Activated CD4-positive, CD25-positive, alpha-beta regulatory T cell treated with anti-CD3 and anti-CD28 coated beads, Interleukin-2, amount 50 U/mL, for 24 hours (primary cell): ENCODE measurements around the gene ANKRD40.
"Not testable (repeated sequence)": the region's sequence is repeated elsewhere in the genome, so short reads cannot be mapped to it uniquely, and the experiment has no call there.

Experiments used
- ATAC-seq, 2 donors: fragments of 150-1000 bp; cut with Tn5 transposase; one replicate each; pipeline ENCODE4 v1.10.0; 2021; ENCODE audit warnings: mild to moderate bottlenecking in 1 of 2, moderate library complexity in 1 of 2

The ANKRD40 gene

DNA sequence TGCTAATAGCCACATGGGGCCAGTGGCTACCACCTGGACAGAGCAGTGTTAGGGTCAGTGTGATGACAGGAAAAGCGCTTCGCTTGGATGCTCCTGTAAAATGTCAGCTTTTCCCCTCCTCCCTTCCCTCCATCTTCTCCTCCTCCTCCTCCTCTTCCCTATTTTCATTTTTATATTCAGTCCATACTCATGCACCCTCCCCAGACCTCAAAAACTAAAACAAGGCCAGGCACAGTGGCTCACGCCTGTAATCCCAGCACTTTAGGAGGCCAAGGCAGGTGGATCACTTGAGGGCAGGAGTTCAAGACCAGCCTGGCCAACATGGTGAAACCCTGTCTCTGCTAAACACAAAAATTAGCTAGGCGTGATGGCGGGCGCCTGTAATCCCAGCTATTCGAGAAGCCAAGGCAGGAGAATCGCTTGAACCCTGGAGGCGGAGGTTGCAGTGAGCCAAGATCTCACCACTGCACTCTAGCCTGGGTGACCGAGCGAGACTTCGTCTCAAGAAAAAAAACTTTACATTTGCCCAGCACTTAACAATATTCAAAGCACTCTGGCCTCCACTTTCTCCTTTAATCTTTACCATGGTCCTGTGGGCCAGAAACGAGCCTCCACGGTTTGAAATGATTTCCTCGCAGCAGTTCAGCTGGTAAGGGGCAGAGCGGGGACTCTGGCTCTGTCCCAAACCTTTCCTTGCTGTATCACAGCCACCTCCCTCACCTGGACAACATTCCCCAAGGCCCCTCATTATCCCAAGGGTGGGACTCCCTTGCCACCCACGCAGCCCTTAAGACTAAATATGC lies 21.8 kb downstream of the ANKRD40 start:
- ATAC-seq: no peak

- ATAC-seq: no peak
Measured at GRCh38 chr17:50685334-50685665, 22.4 kb downstream of the ANKRD40 start.

DNA sequence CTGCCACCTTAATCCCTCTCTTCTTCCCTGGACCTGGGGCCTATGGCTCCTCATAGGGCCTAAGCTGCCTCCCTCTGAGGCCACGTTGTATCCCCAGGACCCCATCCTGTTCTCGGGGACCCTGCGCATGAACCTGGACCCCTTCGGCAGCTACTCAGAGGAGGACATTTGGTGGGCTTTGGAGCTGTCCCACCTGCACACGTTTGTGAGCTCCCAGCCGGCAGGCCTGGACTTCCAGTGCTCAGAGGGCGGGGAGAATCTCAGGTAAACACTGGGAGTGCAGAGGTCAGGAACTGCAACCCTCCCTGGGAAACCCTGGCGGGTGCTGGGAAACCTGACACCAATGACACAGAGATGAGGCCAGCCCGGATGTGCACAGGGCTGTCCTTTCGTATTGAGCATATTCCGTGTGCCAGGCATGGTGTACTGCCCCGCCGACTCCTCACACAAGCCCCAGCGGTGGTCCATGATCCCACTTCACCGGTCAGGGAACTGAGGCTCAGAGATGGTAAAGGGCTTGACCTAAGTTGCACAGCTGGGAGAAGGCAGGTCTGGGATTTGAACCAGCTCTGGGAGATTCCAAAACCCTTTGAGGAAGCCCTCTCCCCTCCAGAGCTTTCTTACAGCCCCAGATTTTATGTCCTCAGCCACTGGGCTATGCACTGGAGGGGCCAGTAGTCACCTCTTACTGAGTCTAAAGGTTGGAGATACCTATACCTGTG lies 22.9 kb downstream of the ANKRD40 start:
- ATAC-seq: no peak

- ATAC-seq: no peak
Measured at GRCh38 chr17:50684288-50684611, 23.5 kb downstream of the ANKRD40 start.

- no peak for ATAC-seq
Measured at GRCh38 chr17:50683434-50684287, 24.1 kb downstream of the ANKRD40 start.

DNA sequence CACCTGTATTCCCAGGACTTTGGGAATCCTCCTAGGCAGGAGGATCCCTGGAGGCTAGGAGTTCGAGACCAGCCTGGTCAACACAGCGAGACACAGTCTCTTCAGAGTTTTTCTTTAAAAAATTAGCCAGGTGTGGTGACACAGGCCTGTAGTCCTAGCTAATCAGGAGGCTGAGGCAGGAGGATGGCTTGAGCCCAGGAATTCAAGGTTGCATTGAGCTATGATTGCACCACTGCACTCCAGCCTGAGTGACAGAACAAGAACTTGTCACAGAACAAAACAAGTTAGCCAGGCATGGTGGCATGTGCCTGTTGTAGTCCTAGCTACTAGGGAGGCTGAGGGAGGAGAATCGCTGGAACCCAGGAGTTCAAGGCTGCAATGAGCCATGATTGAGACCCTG lies 24.8 kb downstream of the ANKRD40 start:
- no peak for ATAC-seq

DNA sequence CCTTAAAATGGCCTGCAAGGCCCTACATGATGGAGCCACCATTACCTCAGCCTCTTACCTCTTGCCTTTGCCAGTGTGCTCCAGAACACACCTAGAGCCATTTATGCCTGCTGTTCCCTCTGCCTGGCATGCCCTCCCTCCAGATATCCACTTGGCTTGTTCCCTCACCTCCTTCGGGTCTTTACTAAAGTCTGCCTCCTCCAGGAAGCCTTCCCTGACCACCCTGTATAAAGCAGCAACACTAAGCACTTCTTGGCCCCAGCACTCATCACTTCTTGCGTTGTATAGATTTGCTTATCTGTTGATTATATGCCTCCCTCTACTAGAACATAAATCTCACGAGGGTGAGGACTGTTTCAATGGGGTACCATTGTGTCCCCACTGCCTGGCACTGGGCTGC lies 25.3 kb downstream of the ANKRD40 start:
- ATAC-seq: no peak

DNA sequence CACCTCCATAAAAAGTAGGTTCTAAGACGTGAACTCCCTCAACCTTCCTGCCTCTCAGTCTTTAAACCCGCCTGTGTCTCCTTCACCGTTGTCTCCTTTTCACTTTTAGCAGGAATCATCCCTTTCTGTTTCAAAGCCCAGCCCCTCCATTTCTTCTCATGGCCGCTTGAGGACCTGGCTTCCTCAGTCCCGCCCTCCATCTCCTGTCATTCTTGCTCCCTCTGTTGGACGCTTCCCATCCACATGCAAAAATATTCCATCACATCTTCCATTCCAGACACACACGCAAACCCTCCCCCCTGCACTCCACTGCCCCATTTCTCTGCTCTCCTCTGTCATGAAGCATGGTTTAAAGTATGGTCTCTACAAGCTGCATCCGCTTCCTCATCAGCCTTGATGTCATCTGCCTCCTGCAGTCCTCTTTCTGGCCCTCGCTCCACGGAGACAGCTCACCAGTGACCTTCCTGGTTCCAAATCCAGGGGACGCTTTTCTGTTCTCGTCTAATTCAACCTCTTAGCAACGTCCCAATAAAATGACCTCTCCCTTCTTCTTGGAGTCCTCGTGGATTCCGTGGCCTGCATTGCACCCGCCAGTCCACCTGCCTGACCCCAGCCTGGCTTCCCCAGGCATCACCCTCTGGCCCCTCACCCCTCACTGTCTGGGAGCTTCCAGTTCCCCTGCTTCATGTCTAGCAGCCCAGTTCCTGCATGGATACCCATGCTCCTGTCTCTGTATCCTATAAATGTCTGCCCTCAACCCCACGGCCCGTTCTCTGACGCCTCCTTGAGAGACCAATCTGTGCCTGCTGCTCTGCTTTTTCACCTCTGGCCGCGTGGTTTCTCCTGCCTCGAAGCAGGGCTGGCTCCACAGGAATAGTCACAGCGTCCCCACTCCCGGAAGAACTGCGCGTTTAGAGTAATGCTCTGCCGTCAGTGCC lies 26.2 kb downstream of the ANKRD40 start:
- no peak for ATAC-seq

DNA sequence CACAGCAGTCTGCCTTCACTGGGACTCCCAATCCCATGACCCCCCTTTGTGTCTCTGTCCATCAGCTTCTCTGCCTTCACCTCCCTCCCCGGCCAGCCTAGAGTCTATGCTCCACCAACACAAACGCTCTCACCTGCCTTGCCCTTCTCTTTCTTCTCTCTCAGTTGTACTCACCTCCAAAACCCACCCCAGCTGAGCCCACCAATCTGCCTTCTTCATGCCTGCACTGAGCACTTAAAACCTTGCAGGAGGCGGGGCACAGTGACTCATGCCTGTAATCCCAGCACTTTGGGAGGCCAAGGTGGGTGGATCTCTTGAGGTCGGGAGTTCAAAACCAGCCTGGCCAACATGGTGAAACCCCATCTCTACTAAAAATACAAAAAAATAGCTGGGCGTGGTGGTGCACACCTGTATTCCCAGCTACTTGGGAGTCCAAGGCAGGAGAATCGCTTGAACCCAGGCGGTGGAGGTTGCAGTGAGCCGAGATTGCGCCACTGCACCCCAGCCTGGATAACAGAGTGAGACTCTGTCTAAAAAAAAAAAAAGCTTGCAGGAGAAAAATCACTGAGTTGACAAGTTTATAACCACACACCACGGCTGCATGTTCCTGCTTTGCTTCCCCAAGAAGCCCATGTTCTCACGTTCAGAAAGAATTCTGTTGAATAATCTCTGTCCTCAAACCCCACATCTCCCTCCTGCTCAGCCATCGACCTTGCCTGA lies 27.0 kb downstream of the ANKRD40 start:
- not testable (repeated sequence) for ATAC-seq

- no peak for ATAC-seq
Measured at GRCh38 chr17:50680126-50680525, 27.6 kb downstream of the ANKRD40 start.

GRCh38 chr17:50679008-50679544 lies 28.6 kb downstream of the ANKRD40 start:
- no peak for ATAC-seq

GRCh38 chr17:50677851-50678375 lies 29.8 kb downstream of the ANKRD40 start:
- no peak for ATAC-seq

DNA sequence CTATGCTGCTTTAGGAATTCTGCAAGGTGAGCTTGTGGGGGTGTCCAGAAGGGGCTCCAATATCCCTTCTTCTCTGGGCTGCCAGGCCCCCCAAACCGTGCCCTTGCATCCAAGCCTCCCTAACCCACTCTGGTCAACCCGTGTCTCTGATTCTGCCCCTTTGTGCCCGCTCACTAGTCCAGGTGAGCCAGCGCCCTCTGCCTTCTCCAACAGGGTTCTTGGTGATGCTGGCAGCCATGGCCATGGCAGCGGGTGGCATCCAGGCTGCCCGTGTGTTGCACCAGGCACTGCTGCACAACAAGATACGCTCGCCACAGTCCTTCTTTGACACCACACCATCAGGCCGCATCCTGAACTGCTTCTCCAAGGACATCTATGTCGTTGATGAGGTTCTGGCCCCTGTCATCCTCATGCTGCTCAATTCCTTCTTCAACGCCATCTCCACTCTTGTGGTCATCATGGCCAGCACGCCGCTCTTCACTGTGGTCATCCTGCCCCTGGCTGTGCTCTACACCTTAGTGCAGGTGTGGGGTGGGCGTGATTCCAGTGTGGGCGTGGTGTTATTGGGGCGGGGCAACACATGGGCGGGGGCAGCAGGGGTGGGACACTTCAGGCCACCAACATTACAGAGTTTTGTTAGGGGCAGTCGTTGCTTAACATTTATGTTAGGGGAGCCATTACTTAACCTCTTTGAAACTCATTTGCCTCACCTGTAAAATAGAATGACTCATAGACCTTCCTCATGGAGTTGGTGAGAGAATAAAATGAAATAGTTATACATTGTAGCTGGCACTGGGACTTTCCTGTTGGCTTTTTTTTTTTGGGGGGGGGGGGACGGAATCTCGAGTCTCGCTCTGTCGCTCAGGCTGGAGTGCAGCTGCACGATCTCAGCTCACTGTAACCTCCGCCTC lies 31.4 kb downstream of the ANKRD40 start:
- ATAC-seq: no peak

GRCh38 chr17:50675627-50676026 lies 32.1 kb downstream of the ANKRD40 start:
- no peak for ATAC-seq

- no peak for ATAC-seq
Measured at GRCh38 chr17:50675190-50675589, 32.5 kb downstream of the ANKRD40 start.

GRCh38 chr17:50672831-50673551 lies 34.7 kb downstream of the ANKRD40 start:
- no peak for ATAC-seq

DNA sequence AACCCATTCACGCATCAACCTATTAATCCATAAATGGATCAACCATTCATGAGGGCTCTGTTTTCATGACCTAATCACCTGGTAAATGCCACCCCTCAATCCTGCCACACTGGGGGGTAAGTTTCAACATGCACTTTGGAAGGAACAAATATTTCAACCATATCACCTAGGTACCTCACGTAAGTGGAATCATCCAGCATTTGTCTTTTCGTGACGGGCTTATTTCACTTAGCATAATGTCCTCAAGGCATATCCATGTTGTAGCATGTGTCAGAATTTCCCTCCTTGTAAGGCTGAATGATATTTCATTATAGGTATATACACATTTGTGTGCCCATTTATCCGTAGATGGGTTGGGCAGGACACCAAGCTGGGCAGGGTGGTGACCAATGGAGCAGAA lies 35.6 kb downstream of the ANKRD40 start:
- no peak for ATAC-seq

GRCh38 chr17:50668838-50669581 lies 38.7 kb downstream of the ANKRD40 start:
- no peak for ATAC-seq
